ENCODE results near the gene TMC5. TPM values are rescaled to one million over a fixed set of nuclear protein-coding genes. Genes with fewer than 3 reads are reported as not detected.

The TMC5 gene
- total and polyA plus RNA-seq, 2 of the 8 experiments (the other 6 are each of a cell fraction or from before 2014, with no cell fraction given), result 1.6 to 1.8 TPM

DNA sequence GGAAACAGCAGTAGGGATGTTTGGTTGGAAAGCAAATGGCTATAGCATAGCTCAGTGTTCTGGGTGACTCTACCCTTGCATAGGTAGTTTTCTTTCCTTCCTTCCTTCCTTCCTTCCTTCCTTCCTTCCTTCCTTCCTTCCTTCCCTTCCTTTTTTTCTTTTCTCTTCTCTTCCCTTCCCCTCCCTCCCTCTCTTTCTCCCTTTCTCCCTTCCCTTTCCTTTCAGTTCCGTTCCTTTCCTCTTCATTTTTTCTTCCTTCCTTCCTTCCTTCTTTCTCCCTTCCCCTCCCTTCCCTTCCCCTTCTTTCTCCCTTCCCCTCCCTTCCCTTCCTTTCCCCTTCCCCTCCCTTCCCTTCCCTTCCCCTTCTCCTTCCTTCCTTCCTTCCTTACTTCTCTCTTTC lies 72.9 kb downstream of the TMC5 start:
- DNase-seq (ENCODE audit: low read depth in 1 of 2, low spot score in 2 of 2) (no peak), FAIRE-seq (no peak)
- H2AK5ac ChIP-seq (ENCODE audit: low read depth, low read length), result no peak overlapping the region
- ChIA-PET CTCF (ENCODE audit: partially characterized antibody) (interaction anchor here (0.6 to 3.5 kb wide), 5 partner anchors 12 to 414 kb away, joined by 3 to 13 read pairs (median 6); partner anchors contain the start of gene TMC5), POLR2A (ENCODE audit: partially characterized antibody) (no interaction called here)
- H2BK12ac ChIP-seq (ENCODE audit: low read depth, low read length), result no peak overlapping the region
- no peak overlapping the region for H2BK120ac ChIP-seq (replicated peaks; ENCODE audit: low read depth, low read length)
- 8% methylated on average over 1 of the region's 1 CpG; no CpG with 5 or more reads in 1 of the 2 experiments for whole genome bisulfite sequencing, 2 experiments (ENCODE audit: extremely low coverage in 1 of 2, insufficient coverage in 1 of 2, insufficient read length in 1 of 2, insufficient replicate concordance in 2 of 2, low coverage in 1 of 2, low lambda C conversion rate in 2 of 2, missing lambda C conversion rate in 1 of 2)
- H4K20me1 ChIP-seq (replicated peaks in 1 of 2; ENCODE audit: control insufficient read depth in 1 of 2, insufficient read depth in 2 of 2, low read length in 2 of 2), result no peaks in the 10 kb centered on the region
- H3K27me3 ChIP-seq (replicated peaks in 1 of 4; ENCODE audit: control insufficient read depth in 3 of 4, extremely low read depth in 1 of 4, insufficient read depth in 3 of 4, low read length in 3 of 4), result no peaks in the 10 kb centered on the region
- H2BK20ac ChIP-seq (ENCODE audit: low read length), result no peak overlapping the region
- no peak overlapping the region for H3K4ac ChIP-seq (replicated peaks; ENCODE audit: insufficient read length, low read depth, low read length)
- no peak overlapping the region for H3K56ac ChIP-seq (replicated peaks; ENCODE audit: insufficient read length, low read depth, low read length)
- no peaks in the 10 kb centered on the region for H3K36me3 ChIP-seq (ENCODE audit: control insufficient read depth in 2 of 4, insufficient read depth in 4 of 4, low read length in 3 of 4)
- no peak overlapping the region for H3K27ac ChIP-seq (ENCODE audit: low read depth, low read length)
- no peak for TF ChIP-seq YY1 (IDR thresholded peaks at IDR 0.05; ENCODE audit: low read depth, low read length)
- H3K4me2 ChIP-seq (ENCODE audit: insufficient read depth in 1 of 2, low read depth in 2 of 2, low read length in 2 of 2), result no peak overlapping the region
- H2BK5ac ChIP-seq (ENCODE audit: low read depth, low read length), result no peak overlapping the region
- no peak overlapping the region for H3K9ac ChIP-seq (replicated peaks in 1 of 4; ENCODE audit: extremely low read depth in 1 of 4, low read depth in 3 of 4, low read length in 3 of 4)
- H2BK15ac ChIP-seq (ENCODE audit: low read length), result peak overlapping the region; percentile 31; the same call in 1 of the 2 replicates
- no peak overlapping the region for H4K8ac ChIP-seq (ENCODE audit: extremely low read depth, insufficient read depth, low read length)
- no peaks in the 10 kb centered on the region for H3K79me1 ChIP-seq (ENCODE audit: low read depth, low read length)
- H4K91ac ChIP-seq (replicated peaks; ENCODE audit: insufficient read length, low read length), result no peak overlapping the region
- H2AFZ ChIP-seq (ENCODE audit: low read length), result no peak overlapping the region
- no peak overlapping the region for H3K18ac ChIP-seq (ENCODE audit: extremely low read depth, low read length)
- H3K4me3 ChIP-seq (ENCODE audit: extremely low read depth in 1 of 4, insufficient read depth in 2 of 4, low read depth in 3 of 4, low read length in 4 of 4), result no peak overlapping the region
- H3K23me2 ChIP-seq (ENCODE audit: low read depth, low read length), result no peaks in the 10 kb centered on the region; the same call in 1 of the 2 replicates
- peaks cover 0 to 8% of the 10 kb centered on the region in 2 experiments; a peak in 2 of 4 replicates for H3K9me3 ChIP-seq (ENCODE audit: insufficient read depth in 2 of 2, low read depth in 1 of 2, low read length in 1 of 2)
- no peak overlapping the region for H3K23ac ChIP-seq (ENCODE audit: insufficient read length)
- H3K4me1 ChIP-seq (replicated peaks in 1 of 4; ENCODE audit: control insufficient read depth in 3 of 4, insufficient read depth in 4 of 4, low read length in 3 of 4), result peaks cover 2 to 13% (median 7%) of the 10 kb centered on the region in 4 experiments; a peak in 4 of 7 replicates
- no peak overlapping the region for H4K5ac ChIP-seq (ENCODE audit: insufficient read length, low read depth, low read length)
- no peaks in the 10 kb centered on the region for H3K79me2 ChIP-seq (ENCODE audit: control insufficient read depth in 1 of 2, insufficient read depth in 2 of 2, low read length in 2 of 2)
- no peak overlapping the region for H3K14ac ChIP-seq (ENCODE audit: insufficient read length)
